Keratinocyte (primary cell): ENCODE data around the gene LDLRAD4. TPM values are rescaled to one million over a fixed set of nuclear protein-coding genes. Genes with fewer than 3 reads are reported as not detected.

ENCODE experiments used
- DNase-seq: peaks from one replicate; pipeline ENCODE4 v3.0.0-alpha.2; 2011; ENCODE audit warnings: low read depth, missing footprints, low spot score
- FAIRE-seq: peaks from 2 replicates; lab custom pipeline; 2011; peaks lifted over from hg19 to GRCh38; lab: Jason Lieb, UNC
- H2AFZ ChIP-seq: 2 replicates; pipeline ENCODE4 v1.6.0; 2012; ENCODE audit warnings: low read length, control low read depth, inconsistent platforms; ENCODE audit not compliant: control insufficient read depth
- H3K27ac ChIP-seq: 2 replicates; pipeline ENCODE4 v1.5.1; 2011; ENCODE audit warnings: low read length; ENCODE audit not compliant: control insufficient read depth, insufficient read depth
- H3K27me3 ChIP-seq: 3 replicates; pipeline ENCODE4 v1.6.0; 2011; ENCODE audit warnings: low read length; ENCODE audit not compliant: control insufficient read depth, insufficient read depth; ENCODE audit errors: extremely low read depth
- H3K36me3 ChIP-seq, 2 experiments: 2 replicates in 1 of 2; 3 replicates in 1 of 2; pipeline ENCODE4 v1.5.1; 2011; ENCODE audit warnings: low read length in 2 of 2, mild to moderate bottlenecking in 1 of 2; ENCODE audit not compliant: control insufficient read depth in 2 of 2, insufficient read depth in 2 of 2; ENCODE audit errors: extremely low read depth in 1 of 2
- H3K4me1 ChIP-seq: 3 replicates; pipeline ENCODE4 v1.5.1; 2011; ENCODE audit warnings: low read length; ENCODE audit not compliant: control insufficient read depth, insufficient read depth; ENCODE audit errors: extremely low read depth
- H3K4me2 ChIP-seq: 3 replicates; pipeline ENCODE4 v1.6.0; 2011; ENCODE audit warnings: low read depth, low read length; ENCODE audit not compliant: control insufficient read depth, insufficient read depth; ENCODE audit errors: extremely low read depth
- H3K4me3 ChIP-seq, 3 experiments: fragments of 200-600 bp in 1 of 3; sonication (generic) in 1 of 3; 2 replicates in 2 of 3; 3 replicates in 1 of 3; pipeline ENCODE4 v1.5.1; 2011 to 2016; ENCODE audit warnings: low read length in 3 of 3, mild to moderate bottlenecking in 3 of 3, control low read depth in 2 of 3, inconsistent platforms in 1 of 3, low read depth in 1 of 3, mixed read lengths in 1 of 3, mixed run types in 1 of 3, moderate library complexity in 1 of 3; ENCODE audit not compliant: control insufficient read depth in 2 of 3, insufficient read depth in 2 of 3; ENCODE audit errors: extremely low read depth in 1 of 3
- H3K79me2 ChIP-seq: 2 replicates; pipeline ENCODE4 v1.6.0; 2012; ENCODE audit warnings: low read length; ENCODE audit not compliant: control insufficient read depth, insufficient read depth
- H3K9ac ChIP-seq: 3 replicates; pipeline ENCODE4 v1.6.0; 2011; ENCODE audit warnings: low read length; ENCODE audit not compliant: control insufficient read depth, insufficient read depth; ENCODE audit errors: extremely low read depth
- H3K9me1 ChIP-seq: 3 replicates; pipeline ENCODE4 v1.6.0; 2011; ENCODE audit warnings: low read length; ENCODE audit not compliant: control insufficient read depth, insufficient read depth; ENCODE audit errors: extremely low read depth
- H3K9me3 ChIP-seq: 2 replicates; pipeline ENCODE4 v1.5.1; 2012; ENCODE audit warnings: low read depth, low read length; ENCODE audit not compliant: control insufficient read depth
- H4K20me1 ChIP-seq: 3 replicates; pipeline ENCODE4 v1.6.0; 2011; ENCODE audit warnings: low read length; ENCODE audit not compliant: control insufficient read depth, insufficient read depth; ENCODE audit errors: extremely low read depth
- CTCF ChIP-seq, 3 experiments: IDR thresholded peaks in 1 of 3; conservative IDR thresholded peaks in 1 of 3; optimal IDR thresholded peaks in 1 of 3; 2 replicates in 2 of 3; 3 replicates in 1 of 3; pipeline versions ENCODE3 to v1.5.1; 2011; ENCODE audit warnings: low read length in 3 of 3, mild to moderate bottlenecking in 3 of 3, moderate library complexity in 2 of 3, control low read depth in 1 of 3, inconsistent platforms in 1 of 3; ENCODE audit not compliant: insufficient read depth in 2 of 3; ENCODE audit errors: extremely low read depth in 1 of 3
- EZH2 ChIP-seq: IDR thresholded peaks from one replicate; pipeline ENCODE4 v1.6.1; 2012; ENCODE audit warnings: inconsistent platforms, mild to moderate bottlenecking, low read length, moderate library complexity
- dilution Hi-C: fragments of 300-500 bp; cut with MboI; formaldehyde crosslinking; loops from one replicate; pipeline ENCODE4 v1.7.0; 2020; ENCODE audit warnings: low sequenced_read_pairs; ENCODE audit not compliant: extremely low pct_ligation_motif_present
- polyA plus RNA-seq, 5 experiments: library from polyadenylated mRNA; depleted of rRNA in 3 of 5; stranded (reverse) in 3 of 5; stranded (forward) in 1 of 5; unstranded in 1 of 5; fragments of >200 nt; gene quantifications; 1 replicate in 1 of 5; 2 replicates in 3 of 5; 3 replicates in 1 of 5; pipeline versions ENCODE4 v1.2.1 to v1.2.3, GENCODE V29; 2011 to 2012; ENCODE audit warnings: missing spikeins in 2 of 5, low read depth in 1 of 5, low replicate concordance in 1 of 5

The LDLRAD4 gene
- polyA plus RNA-seq, 1 donor (not counting 4 experiments of a cell fraction or from before 2014, with no cell fraction given), result not detected

- H2AFZ ChIP-seq, result no peak overlapping the region
- H3K9ac ChIP-seq, result no peak overlapping the region
- H3K4me1 ChIP-seq, result no peaks in the 10 kb centered on the region
- H3K27ac ChIP-seq, result no peak overlapping the region
- peaks cover 6% of the 10 kb centered on the region for H3K9me3 ChIP-seq
- no peak overlapping the region for H3K4me2 ChIP-seq
- TF ChIP-seq EZH2 (no peak), CTCF (optimal IDR thresholded peaks at IDR 0.05 in 1 of 3, IDR thresholded peaks at IDR 0.05 in 1 of 3, conservative IDR thresholded peaks at IDR 0.05 in 1 of 3; ENCODE audit: extremely low read depth in 1 of 3, insufficient read depth in 2 of 3, low read length in 3 of 3) (no peak)
- H3K4me3 ChIP-seq, result no peak overlapping the region
- no peaks in the 10 kb centered on the region for H3K36me3 ChIP-seq
- dilution Hi-C loops, result no loop called here
- no peaks in the 10 kb centered on the region for H4K20me1 ChIP-seq
- H3K27me3 ChIP-seq, result no peaks in the 10 kb centered on the region
- H3K79me2 ChIP-seq, result no peaks in the 10 kb centered on the region
- FAIRE-seq (no peak), DNase-seq (no peak)
- H3K9me1 ChIP-seq, result no peaks in the 10 kb centered on the region
Observed at GRCh38 chr18:13317801-13318200, 99.2 kb downstream of the LDLRAD4 start.

GRCh38 chr18:13318731-13319501, 100.4 kb downstream of the LDLRAD4 start:
- TF ChIP-seq EZH2, result no peak
- TF ChIP-seq CTCF (optimal IDR thresholded peaks at IDR 0.05 in 1 of 3, IDR thresholded peaks at IDR 0.05 in 1 of 3, conservative IDR thresholded peaks at IDR 0.05 in 1 of 3; ENCODE audit: extremely low read depth in 1 of 3, insufficient read depth in 2 of 3, low read length in 3 of 3), result no peak
- Histone ChIP-seq H3K9me3 (peaks cover 6% of the 10 kb centered on the region), H3K9me1 (no peaks in the 10 kb centered on the region), H3K4me3 (no peak overlapping the region), H3K4me1 (no peaks in the 10 kb centered on the region), H4K20me1 (no peaks in the 10 kb centered on the region), H3K4me2 (no peak overlapping the region), H3K36me3 (no peaks in the 10 kb centered on the region), H3K79me2 (no peaks in the 10 kb centered on the region), H3K27ac (no peak overlapping the region), H2AFZ (no peak overlapping the region), H3K27me3 (no peaks in the 10 kb centered on the region), H3K9ac (no peak overlapping the region)
- dilution Hi-C loops, result no loop called here
- FAIRE-seq (no peak), DNase-seq (no peak)
